Sciatic nerve (tissue), 2 donors: ENCODE results near the gene MLX. TPM values are rescaled to one million over a fixed set of nuclear protein-coding genes. Genes with fewer than 3 reads are reported as not detected.

ENCODE experiments used
- ATAC-seq: fragments of 200-7000 bp; cut with Tn5 transposase; one replicate; pipeline ENCODE4 v1.9.1; 2020; ENCODE audit warnings: mild to moderate bottlenecking, moderate library complexity
- DNase-seq: peaks from one replicate; pipeline ENCODE4 v3.0.0-alpha.2; 2020; ENCODE audit warnings: low spot score
- intact Hi-C: fragments of 100-400 bp; cut with DNase I; formaldehyde crosslinking; loops from one replicate; pipeline ENCODE4 v1.14.2; 2022
- total RNA-seq: library from RNA; stranded (reverse); fragmentation: NEBNext Ultra II Directional; extraction: Animal tissue kit (Norgen Biotek cat#: 25700); gene quantifications from one replicate; pipeline ENCODE4 v1.2.1, GENCODE V29; 2021
- donor health status: DM: no; HTN: no; CAD: no.
- donor health status: DM: no; HTN: no; CAD: no.

MLX gene
- total RNA-seq, 1 donor from 2014 or later = 26.6 TPM

- peak; percentile 55 for DNase-seq
- intact Hi-C loops = no loop called here
- no peak for ATAC-seq
Measured at GRCh38 chr17:42568341-42569111, 1.6 kb downstream of the MLX start.

GRCh38 chr17:42571435-42572225 is 4.7 kb downstream of the MLX start:
- intact Hi-C loops = no loop called here
- DNase-seq (no peak), ATAC-seq (no peak)

DNA sequence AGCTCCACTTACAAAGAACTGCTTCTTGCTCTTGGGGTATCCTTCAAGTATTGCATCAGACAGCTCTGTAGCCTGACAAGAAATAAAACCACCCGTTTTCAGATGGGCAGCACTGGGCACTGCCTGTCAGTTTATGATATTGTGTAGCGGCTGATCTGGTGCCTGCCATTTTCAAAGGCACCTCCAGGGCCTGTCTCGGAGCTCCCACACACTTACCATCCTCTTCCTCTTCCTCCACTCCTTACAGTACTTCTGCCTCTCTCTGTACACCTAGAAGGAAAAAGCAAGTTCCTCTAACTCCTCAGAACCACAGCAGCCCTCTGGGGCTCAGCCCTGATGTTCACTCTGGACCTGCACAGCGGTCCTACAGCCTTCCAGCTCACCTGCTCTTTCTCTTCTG is 6.2 kb downstream of the MLX start:
- ATAC-seq (no peak), DNase-seq (no peak)
- intact Hi-C loops = no loop called here

GRCh38 chr17:42574463-42574862 is 7.6 kb downstream of the MLX start:
- no peak for ATAC-seq
- intact Hi-C loops = no loop called here
- no peak for DNase-seq

GRCh38 chr17:42577140-42577531 is 10.2 kb downstream of the MLX start:
- ATAC-seq = no peak
- no peak for DNase-seq
- intact Hi-C loops = no loop called here

- ATAC-seq = peak; percentile 98
- peak; percentile 98 for DNase-seq
- intact Hi-C loops = no loop called here
Measured at GRCh38 chr17:42577532-42578281, 10.8 kb downstream of the MLX start, which contains the start of gene PSMC3IP. Gene PSMC3IP, minus strand, starts transcription at chr17:42577729. Its CDS starts 43 bp downstream, at chr17:42577686.

- intact Hi-C loops = no loop called here
- ATAC-seq (peak; percentile 85), DNase-seq (peak; percentile 84)
Measured at GRCh38 chr17:42578282-42578869, 11.5 kb downstream of the MLX start.

- no peak for ATAC-seq
- no peak for DNase-seq
- intact Hi-C loops = no loop called here
Measured at GRCh38 chr17:42579794-42580551, 13.1 kb downstream of the MLX start.

GRCh38 chr17:42581744-42582270 is 14.9 kb downstream of the MLX start:
- ATAC-seq = no peak
- no peak for DNase-seq
- intact Hi-C loops = no loop called here

- DNase-seq (no peak), ATAC-seq (peak; percentile 30)
- intact Hi-C loops = no loop called here
Measured at GRCh38 chr17:42584880-42585279, 18.0 kb downstream of the MLX start.

- ATAC-seq (peak; percentile 53), DNase-seq (no peak)
- intact Hi-C loops = no loop called here
Measured at GRCh38 chr17:42585353-42585752, 18.5 kb downstream of the MLX start.

- intact Hi-C loops = no loop called here
- no peak for ATAC-seq
- DNase-seq = no peak
Measured at GRCh38 chr17:42586514-42587230, 19.8 kb downstream of the MLX start.

DNA sequence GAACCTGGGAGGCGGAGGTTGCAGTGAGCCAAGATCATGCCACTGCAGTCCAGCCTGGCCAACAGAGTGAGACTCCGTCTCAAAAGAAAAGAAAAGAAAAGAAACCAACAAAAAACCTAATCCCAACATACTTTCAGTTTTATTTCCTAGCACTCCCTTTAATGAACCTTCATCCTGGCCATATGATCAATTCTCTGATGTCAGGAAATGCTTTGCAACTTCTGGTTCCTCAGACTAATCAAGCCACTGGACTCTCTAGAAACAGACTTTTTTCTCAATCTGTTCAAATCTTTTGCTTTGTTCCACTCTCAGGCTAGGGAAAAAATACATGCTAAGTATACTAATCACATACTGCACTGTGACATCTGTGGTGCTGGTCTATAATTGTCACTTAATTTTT is 24.0 kb downstream of the MLX start:
- intact Hi-C loops = no loop called here
- no peak for DNase-seq
- no peak for ATAC-seq

GRCh38 chr17:42591411-42591810 is 24.5 kb downstream of the MLX start:
- intact Hi-C loops = no loop called here
- ATAC-seq = no peak
- no peak for DNase-seq

DNA sequence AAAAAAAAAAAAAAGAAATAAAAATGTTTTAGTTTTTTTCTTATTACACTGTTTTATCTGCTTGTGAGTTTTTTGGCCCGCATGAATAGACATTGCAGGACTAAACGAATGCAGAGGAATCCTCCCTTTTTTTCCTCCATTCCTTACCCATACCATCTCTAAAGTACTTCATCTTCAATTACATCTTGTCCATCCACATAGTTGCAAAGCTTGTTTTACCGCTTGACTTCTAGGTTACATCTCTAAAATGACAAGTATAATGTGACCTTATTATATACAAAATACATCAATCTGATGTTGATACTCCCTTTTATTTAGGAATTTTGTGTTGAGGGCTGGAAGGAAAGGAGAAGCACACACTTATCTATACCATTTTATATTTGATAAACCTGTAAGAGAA is 29.5 kb downstream of the MLX start:
- intact Hi-C loops = no loop called here
- DNase-seq = no peak
- ATAC-seq = no peak

- intact Hi-C loops = no loop called here
- ATAC-seq (no peak), DNase-seq (no peak)
Measured at GRCh38 chr17:42598905-42599304, 32.0 kb downstream of the MLX start.

DNA sequence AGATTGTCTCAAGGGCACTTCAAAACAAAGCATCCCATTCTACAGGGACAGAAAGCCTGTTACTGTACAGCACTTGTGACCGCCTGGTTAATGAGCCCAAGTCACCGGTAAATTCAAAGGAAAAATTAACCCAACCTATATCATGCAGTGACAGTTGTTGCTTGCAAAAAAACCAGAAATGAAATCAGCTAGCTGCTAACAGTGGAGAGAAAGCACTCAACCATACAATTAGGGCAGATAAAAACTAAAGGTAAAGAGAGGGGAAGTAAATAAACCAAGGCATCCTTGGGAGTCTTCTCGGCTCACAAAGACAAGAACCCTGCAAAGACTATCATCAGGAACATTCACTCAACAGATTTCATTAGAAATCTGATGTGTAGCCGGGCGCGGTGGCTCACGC is 36.4 kb downstream of the MLX start:
- intact Hi-C loops = no loop called here
- ATAC-seq (no peak), DNase-seq (no peak)

GRCh38 chr17:42607769-42608168 is 40.9 kb downstream of the MLX start:
- intact Hi-C loops = no loop called here
- DNase-seq = no peak
- no peak for ATAC-seq
